SU-DHL-6 (cell line): ENCODE data around the gene NSMCE4A.

Experiments
- CTCF ChIP-seq: fragments of 200-600 bp; sonication (generic); IDR thresholded peaks from one replicate; pipeline ENCODE4 v1.5.1; 2017; ENCODE audit warnings: antibody characterized with exemption, mild to moderate bottlenecking, low read length, moderate library complexity; ENCODE audit not compliant: insufficient read depth, poor library complexity, severe bottlenecking
- EZH2phosphoT487 ChIP-seq: fragments of 200-600 bp; sonication (generic), shearing (Covaris generic); conservative IDR thresholded peaks from 2 replicates; pipeline ENCODE4 v1.6.1; 2018; ENCODE audit warnings: mild to moderate bottlenecking, antibody characterized with exemption, low read length, moderate library complexity, mixed read lengths

GRCh38 chr10:122022276-122022675 lies 47.3 kb upstream of the NSMCE4A start:
- TF ChIP-seq CTCF (no peak), EZH2phosphoT487 (no peak)
